ENCODE data around the gene SPATS2L.
"Not testable (repeated sequence)": the region's sequence is repeated elsewhere in the genome, so short reads cannot be mapped to it uniquely, and the experiment has no call there.

DNA sequence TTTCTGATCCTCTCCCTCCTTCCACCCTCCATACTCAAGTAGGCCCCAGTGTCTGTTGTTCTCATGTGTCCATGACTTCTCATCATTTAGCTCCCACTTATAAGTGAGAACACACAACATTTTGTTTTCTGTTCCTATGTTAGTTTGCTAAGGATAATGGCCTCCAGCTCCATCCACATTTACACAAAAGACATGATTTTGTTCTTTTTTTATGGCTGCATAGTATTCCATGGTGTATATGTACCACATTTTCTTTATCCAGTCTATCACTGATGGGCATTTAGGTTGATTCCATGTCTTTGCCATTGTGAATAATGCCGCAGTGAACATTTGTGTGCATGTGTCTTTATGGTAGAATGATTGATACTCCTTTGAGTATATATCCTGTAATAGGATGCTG lies 37.7 kb downstream of the SPATS2L start:
- not testable (repeated sequence) for TF ChIP-seq MAX (IDR thresholded peaks at IDR 0.05); POLR2A (IDR thresholded peaks at IDR 0.05; ENCODE audit: low read length)
- TF ChIP-seq, protein P1, sequence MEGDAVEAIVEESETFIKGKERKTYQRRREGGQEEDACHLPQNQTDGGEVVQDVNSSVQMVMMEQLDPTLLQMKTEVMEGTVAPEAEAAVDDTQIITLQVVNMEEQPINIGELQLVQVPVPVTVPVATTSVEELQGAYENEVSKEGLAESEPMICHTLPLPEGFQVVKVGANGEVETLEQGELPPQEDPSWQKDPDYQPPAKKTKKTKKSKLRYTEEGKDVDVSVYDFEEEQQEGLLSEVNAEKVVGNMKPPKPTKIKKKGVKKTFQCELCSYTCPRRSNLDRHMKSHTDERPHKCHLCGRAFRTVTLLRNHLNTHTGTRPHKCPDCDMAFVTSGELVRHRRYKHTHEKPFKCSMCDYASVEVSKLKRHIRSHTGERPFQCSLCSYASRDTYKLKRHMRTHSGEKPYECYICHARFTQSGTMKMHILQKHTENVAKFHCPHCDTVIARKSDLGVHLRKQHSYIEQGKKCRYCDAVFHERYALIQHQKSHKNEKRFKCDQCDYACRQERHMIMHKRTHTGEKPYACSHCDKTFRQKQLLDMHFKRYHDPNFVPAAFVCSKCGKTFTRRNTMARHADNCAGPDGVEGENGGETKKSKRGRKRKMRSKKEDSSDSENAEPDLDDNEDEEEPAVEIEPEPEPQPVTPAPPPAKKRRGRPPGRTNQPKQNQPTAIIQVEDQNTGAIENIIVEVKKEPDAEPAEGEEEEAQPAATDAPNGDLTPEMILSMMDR (IDR thresholded peaks at IDR 0.05) = not testable (repeated sequence)

Data from A549 (cell line).